Brain microvascular endothelial cell (primary cell): ENCODE results near the gene LRRC27.

Experiments
- DNase-seq: peaks from one replicate; pipeline ENCODE4 v3.0.0-alpha.2; 2020
- H3K27ac ChIP-seq: fragments of 250-450 bp; sonication (Bioruptor Pico); 2 replicates; pipeline ENCODE4 v1.5.1; 2020; ENCODE audit warnings: mild to moderate bottlenecking, moderate library complexity
- H3K27me3 ChIP-seq: fragments of 250-450 bp; sonication (Bioruptor Pico); replicated peaks from 2 replicates; pipeline ENCODE4 v1.5.1; 2020; ENCODE audit warnings: mild to moderate bottlenecking
- H3K36me3 ChIP-seq: fragments of 250-450 bp; sonication (Bioruptor Pico); replicated peaks from 2 replicates; pipeline ENCODE4 v1.5.1; 2020; ENCODE audit warnings: mild to moderate bottlenecking
- H3K4me3 ChIP-seq: 2 replicates; pipeline ENCODE4 v1.5.1; 2011; ENCODE audit warnings: low read depth, mild to moderate bottlenecking, control low read depth, low read length, moderate library complexity
- in situ Hi-C: cut with HindIII; loops from 2 replicates; pipeline ENCODE4 v1.10.0; 2017; ENCODE audit warnings: low sequenced_read_pairs, low pct_ligation_motif_present
- TF ChIP-seq, protein P1 (sequence below): IDR thresholded peaks from 2 replicates; pipeline ENCODE4 v1.5.1; 2011; ENCODE audit warnings: low read depth, mild to moderate bottlenecking, moderate library complexity, low read length, control low read depth, inconsistent platforms; ENCODE audit errors: missing control alignments

The LRRC27 gene

GRCh38 chr10:132404169-132404880 lies 72.3 kb downstream of the LRRC27 start:
- TF ChIP-seq, protein P1, sequence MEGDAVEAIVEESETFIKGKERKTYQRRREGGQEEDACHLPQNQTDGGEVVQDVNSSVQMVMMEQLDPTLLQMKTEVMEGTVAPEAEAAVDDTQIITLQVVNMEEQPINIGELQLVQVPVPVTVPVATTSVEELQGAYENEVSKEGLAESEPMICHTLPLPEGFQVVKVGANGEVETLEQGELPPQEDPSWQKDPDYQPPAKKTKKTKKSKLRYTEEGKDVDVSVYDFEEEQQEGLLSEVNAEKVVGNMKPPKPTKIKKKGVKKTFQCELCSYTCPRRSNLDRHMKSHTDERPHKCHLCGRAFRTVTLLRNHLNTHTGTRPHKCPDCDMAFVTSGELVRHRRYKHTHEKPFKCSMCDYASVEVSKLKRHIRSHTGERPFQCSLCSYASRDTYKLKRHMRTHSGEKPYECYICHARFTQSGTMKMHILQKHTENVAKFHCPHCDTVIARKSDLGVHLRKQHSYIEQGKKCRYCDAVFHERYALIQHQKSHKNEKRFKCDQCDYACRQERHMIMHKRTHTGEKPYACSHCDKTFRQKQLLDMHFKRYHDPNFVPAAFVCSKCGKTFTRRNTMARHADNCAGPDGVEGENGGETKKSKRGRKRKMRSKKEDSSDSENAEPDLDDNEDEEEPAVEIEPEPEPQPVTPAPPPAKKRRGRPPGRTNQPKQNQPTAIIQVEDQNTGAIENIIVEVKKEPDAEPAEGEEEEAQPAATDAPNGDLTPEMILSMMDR = no peak
- Histone ChIP-seq H3K27me3 (no peaks in the 10 kb centered on the region), H3K27ac (no peak overlapping the region), H3K4me3 (no peak overlapping the region), H3K36me3 (peaks cover 4% of the 10 kb centered on the region)
- DNase-seq = no peak
- in situ Hi-C loops = no loop called here

DNA sequence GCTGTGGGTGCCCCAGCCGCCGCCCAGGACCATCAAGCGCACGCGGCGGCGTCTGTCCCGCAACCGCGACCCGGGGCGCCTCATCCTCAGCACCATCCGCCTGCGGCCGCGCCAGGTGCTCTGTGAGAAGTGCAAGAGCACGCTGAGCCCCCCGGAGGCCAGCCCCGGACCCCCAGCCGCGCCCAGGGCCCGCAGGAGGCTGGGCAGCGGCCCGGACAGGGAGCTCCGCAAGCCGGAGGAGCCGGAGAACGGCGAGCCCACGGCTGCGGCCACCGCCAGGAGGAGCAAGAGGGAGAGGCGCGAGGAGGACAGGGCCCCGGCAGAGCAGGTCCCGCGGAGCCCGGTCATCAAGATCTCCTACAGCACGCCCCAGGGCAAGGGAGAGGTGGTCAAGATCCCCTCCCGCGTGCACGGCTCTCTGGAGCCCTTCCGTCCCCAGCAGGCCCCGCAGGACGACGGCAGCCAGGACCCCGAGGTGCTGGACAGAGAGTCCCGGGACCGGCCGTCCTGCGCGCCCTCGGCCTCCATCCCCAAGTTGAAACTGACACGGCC lies 73.0 kb downstream of the LRRC27 start:
- Histone ChIP-seq H3K36me3 (peaks cover 4% of the 10 kb centered on the region), H3K4me3 (no peak overlapping the region), H3K27me3 (no peaks in the 10 kb centered on the region), H3K27ac (no peak overlapping the region)
- DNase-seq = no peak
- in situ Hi-C loops = no loop called here
- TF ChIP-seq, protein P1 = no peak

DNA sequence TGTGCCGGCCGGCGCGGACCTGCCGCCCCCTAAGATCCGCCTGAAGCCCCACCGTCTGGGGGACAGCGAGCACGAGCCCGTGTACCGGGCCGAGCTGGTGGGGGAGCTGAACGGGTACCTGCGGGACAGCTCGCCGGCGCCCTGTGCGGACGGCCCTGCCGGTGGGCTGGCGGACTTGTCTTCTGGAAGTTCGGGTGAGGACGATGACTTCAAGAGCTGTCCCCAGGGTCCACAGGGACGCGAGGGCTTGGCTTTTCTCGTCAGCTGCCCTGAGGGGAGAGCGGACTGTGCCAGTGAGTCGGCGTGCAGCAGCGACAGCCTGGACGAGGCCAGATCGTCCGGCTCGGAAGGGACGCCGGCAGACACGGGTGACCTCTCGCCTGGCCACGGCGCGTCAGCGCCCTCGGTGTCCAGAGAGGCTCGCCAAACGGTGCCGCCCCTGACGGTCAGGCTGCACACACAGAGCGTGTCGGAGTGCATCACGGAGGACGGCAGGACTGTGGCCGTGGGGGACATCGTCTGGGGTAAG lies 73.5 kb downstream of the LRRC27 start:
- TF ChIP-seq, protein P1 = no peak
- Histone ChIP-seq H3K36me3 (peaks cover 4% of the 10 kb centered on the region), H3K27me3 (no peaks in the 10 kb centered on the region), H3K27ac (no peak overlapping the region), H3K4me3 (no peak overlapping the region)
- in situ Hi-C loops = no loop called here
- DNase-seq = no peak

- DNase-seq = no peak
- in situ Hi-C loops = no loop called here
- Histone ChIP-seq H3K36me3 (peaks cover 4% of the 10 kb centered on the region), H3K4me3 (no peak overlapping the region), H3K27ac (no peak overlapping the region), H3K27me3 (no peaks in the 10 kb centered on the region)
- TF ChIP-seq, protein P1 = no peak
These were observed 74.2 kb downstream of the LRRC27 start for GRCh38 chr10:132406181-132406580.

- in situ Hi-C loops = no loop called here
- TF ChIP-seq, protein P1 = no peak
- H3K36me3 ChIP-seq = peaks cover 4% of the 10 kb centered on the region
- H3K27me3 ChIP-seq = no peaks in the 10 kb centered on the region
- no peak overlapping the region for H3K27ac ChIP-seq
- DNase-seq = no peak
- no peak overlapping the region for H3K4me3 ChIP-seq
These were observed 74.8 kb downstream of the LRRC27 start for GRCh38 chr10:132406750-132407149.
